CD8-positive, alpha-beta memory T cell (primary cell): Measurements from ENCODE around the gene CCL22. TPM values are rescaled to one million over a fixed set of nuclear protein-coding genes. Genes with fewer than 3 reads are reported as not detected.

Experiments
- CTCF ChIA-PET: fragments of 350-600 bp; sonication (Branson Sonifier 250); formaldehyde crosslinking; loops from one replicate; lab custom pipeline; 2021; ENCODE audit warnings: antibody characterized with exemption; lab: Charles Lee
- POLR2A ChIA-PET: fragments of 350-600 bp; sonication (Branson Sonifier 250); formaldehyde crosslinking; loops from one replicate; lab custom pipeline; 2021; ENCODE audit warnings: antibody characterized with exemption; lab: Charles Lee
- DNase-seq, 5 donors: peaks; one replicate each; pipeline versions ENCODE4 v3.0.0 to v3.0.0-alpha.2; 2020 to 2022; ENCODE audit warnings: mixed read lengths in 1 of 5
- H3K27ac ChIP-seq: one replicate; pipeline ENCODE4 v1.7.0; 2013; ENCODE audit warnings: low read depth, mild to moderate bottlenecking, low read length, moderate library complexity
- H3K27me3 ChIP-seq: 2 replicates; pipeline ENCODE4 v1.7.0; 2013; ENCODE audit warnings: low read length, mild to moderate bottlenecking; ENCODE audit not compliant: insufficient read depth, poor library complexity, severe bottlenecking
- H3K36me3 ChIP-seq: 2 replicates; pipeline ENCODE4 v1.7.0; 2013; ENCODE audit warnings: mild to moderate bottlenecking, low read length, moderate library complexity; ENCODE audit not compliant: insufficient read depth
- H3K4me1 ChIP-seq: 2 replicates; pipeline ENCODE4 v1.7.0; 2013; ENCODE audit warnings: mild to moderate bottlenecking, low read length, moderate library complexity; ENCODE audit not compliant: insufficient read depth
- H3K4me3 ChIP-seq: 2 replicates; pipeline ENCODE4 v1.7.0; 2013; ENCODE audit warnings: mild to moderate bottlenecking, low read length
- H3K9me3 ChIP-seq: 2 replicates; pipeline ENCODE4 v1.7.0; 2013; ENCODE audit warnings: mild to moderate bottlenecking, low read length
- H3K27ac Mint-ChIP-seq, 8 donors: one replicate each; pipeline ENCODE4 v1.8.0; 2020 to 2021; ENCODE audit warnings: mixed read lengths in 8 of 8, mild to moderate bottlenecking in 6 of 8, inconsistent platforms in 3 of 8, moderate library complexity in 3 of 8
- H3K27me3 Mint-ChIP-seq, 2 donors: one replicate each; pipeline ENCODE4 v1.8.0; 2020 to 2021; ENCODE audit warnings: mixed read lengths in 2 of 2, mild to moderate bottlenecking in 1 of 2, moderate library complexity in 1 of 2
- H3K36me3 Mint-ChIP-seq, 3 donors: one replicate each; pipeline ENCODE4 v1.8.0; 2020 to 2021; ENCODE audit warnings: mixed read lengths in 3 of 3, inconsistent platforms in 1 of 3, mild to moderate bottlenecking in 1 of 3
- H3K4me1 Mint-ChIP-seq, 3 donors: one replicate each; pipeline ENCODE4 v1.8.0; 2020 to 2021; ENCODE audit warnings: mixed read lengths in 3 of 3, inconsistent platforms in 1 of 3, mild to moderate bottlenecking in 1 of 3
- H3K4me3 Mint-ChIP-seq, 7 donors: one replicate each; pipeline ENCODE4 v1.8.0; 2020 to 2021; ENCODE audit warnings: mixed read lengths in 7 of 7, mild to moderate bottlenecking in 6 of 7, moderate library complexity in 4 of 7, inconsistent platforms in 2 of 7
- H3K9me3 Mint-ChIP-seq, 5 donors: one replicate each; pipeline ENCODE4 v1.8.0; 2020 to 2022; ENCODE audit warnings: mixed read lengths in 5 of 5, mild to moderate bottlenecking in 3 of 5, moderate library complexity in 2 of 5, inconsistent platforms in 1 of 5
- polyA plus RNA-seq: library from polyadenylated mRNA; unstranded; fragments of 300-500 nt; fragmentation: Illumina TruSeq; gene quantifications from one replicate; pipeline ENCODE4 v1.2.3, GENCODE V29; 2021
- total RNA-seq, 2 experiments: library from RNA; stranded (reverse); gene quantifications; one replicate each; pipeline ENCODE4 v1.2.3, GENCODE V29; 2021

CCL22 gene
- total and polyA plus RNA-seq, 3 experiments from 2014 or later, result 49.5 to 52.6 TPM; not detected in 1

GRCh38 chr16:57349212-57350031 is 9.2 kb upstream of the CCL22 start:
- peak overlapping the region in 1 of 7 donors; percentile 44 for H3K4me3 Mint-ChIP-seq

GRCh38 chr16:57352636-57353047 is 5.9 kb upstream of the CCL22 start:
- H3K27ac Mint-ChIP-seq, result no peak overlapping the region
- Histone ChIP-seq H3K4me3 (no peak overlapping the region), H3K27me3 (peaks cover 8% of the 10 kb centered on the region), H3K36me3 (no peaks in the 10 kb centered on the region), H3K27ac (no peak overlapping the region), H3K9me3 (no peaks in the 10 kb centered on the region), H3K4me1 (peaks cover 7% of the 10 kb centered on the region)
- peaks cover 24 to 36% of the 10 kb centered on the region in 2 donors for H3K27me3 Mint-ChIP-seq
- POLR2A ChIA-PET, result no interaction called here
- DNase-seq, result no peak
- CTCF ChIA-PET, result no interaction called here
- H3K36me3 Mint-ChIP-seq, result no peaks in the 10 kb centered on the region
- H3K4me1 Mint-ChIP-seq, result peaks cover 5 to 15% (median 10%) of the 10 kb centered on the region in 3 donors
- H3K9me3 Mint-ChIP-seq, result peaks cover 0 to 4% (median 0%) of the 10 kb centered on the region in 5 donors
- no peak overlapping the region for H3K4me3 Mint-ChIP-seq

More at GRCh38 chr16:57349212-57350031, 9.2 kb upstream of the CCL22 start:
- Mint-ChIP-seq H3K9me3 (peaks cover 0 to 8% (median 0%) of the 10 kb centered on the region in 5 donors), H3K36me3 (peaks cover 0 to 2% (median 0%) of the 10 kb centered on the region in 3 donors), H3K27ac (peak overlapping the region in 1 of 8 donors; percentile 28), H3K4me1 (peaks cover 8 to 19% (median 10%) of the 10 kb centered on the region in 3 donors), H3K27me3 (peaks cover 31 to 56% of the 10 kb centered on the region in 2 donors)
- peaks cover 13% of the 10 kb centered on the region for H3K27me3 ChIP-seq
- ChIA-PET POLR2A (no interaction called here), CTCF (no interaction called here)
- H3K27ac ChIP-seq, result no peak overlapping the region
- peaks cover 11% of the 10 kb centered on the region for H3K4me1 ChIP-seq
- no peak overlapping the region for H3K4me3 ChIP-seq
- no peaks in the 10 kb centered on the region for H3K36me3 ChIP-seq
- DNase-seq, result peak in 1 of 5 donors; percentile 24
- no peaks in the 10 kb centered on the region for H3K9me3 ChIP-seq

- peaks cover 8% of the 10 kb centered on the region for H3K27me3 ChIP-seq
- CTCF ChIA-PET, result no interaction called here
- DNase-seq, result no peak
- Mint-ChIP-seq H3K4me1 (peaks cover 0 to 8% (median 1%) of the 10 kb centered on the region in 3 donors), H3K27me3 (peaks cover 14 to 22% of the 10 kb centered on the region in 2 donors), H3K9me3 (peaks cover 0 to 4% (median 0%) of the 10 kb centered on the region in 5 donors), H3K27ac (peak overlapping the region in 1 of 8 donors; percentile 64), H3K4me3 (no peak overlapping the region), H3K36me3 (no peaks in the 10 kb centered on the region)
- no peak overlapping the region for H3K27ac ChIP-seq
- H3K4me1 ChIP-seq, result no peaks in the 10 kb centered on the region
- no peak overlapping the region for H3K4me3 ChIP-seq
- no peaks in the 10 kb centered on the region for H3K9me3 ChIP-seq
- POLR2A ChIA-PET, result no interaction called here
- no peaks in the 10 kb centered on the region for H3K36me3 ChIP-seq
These were observed 4.3 kb upstream of the CCL22 start for GRCh38 chr16:57354311-57354710.

- Mint-ChIP-seq H3K4me1 (no peaks in the 10 kb centered on the region), H3K27ac (no peak overlapping the region), H3K4me3 (no peak overlapping the region), H3K27me3 (peaks cover 5 to 16% of the 10 kb centered on the region in 2 donors), H3K9me3 (peaks cover 0 to 4% (median 0%) of the 10 kb centered on the region in 5 donors), H3K36me3 (no peaks in the 10 kb centered on the region)
- no peak overlapping the region for H3K27ac ChIP-seq
- ChIA-PET CTCF (no interaction called here), POLR2A (no interaction called here)
- H3K4me3 ChIP-seq, result no peak overlapping the region
- no peak for DNase-seq
- no peaks in the 10 kb centered on the region for H3K9me3 ChIP-seq
- H3K36me3 ChIP-seq, result no peaks in the 10 kb centered on the region
- H3K4me1 ChIP-seq, result no peaks in the 10 kb centered on the region
- H3K27me3 ChIP-seq, result peaks cover 4% of the 10 kb centered on the region
These were observed 2.6 kb upstream of the CCL22 start for GRCh38 chr16:57355898-57356414.

- Histone ChIP-seq H3K4me1 (no peaks in the 10 kb centered on the region), H3K9me3 (no peaks in the 10 kb centered on the region), H3K4me3 (no peak overlapping the region), H3K27ac (no peak overlapping the region), H3K27me3 (peaks cover 4% of the 10 kb centered on the region), H3K36me3 (no peaks in the 10 kb centered on the region)
- Mint-ChIP-seq H3K4me1 (no peaks in the 10 kb centered on the region), H3K36me3 (no peaks in the 10 kb centered on the region), H3K27me3 (peaks cover 5 to 16% of the 10 kb centered on the region in 2 donors), H3K4me3 (no peak overlapping the region), H3K9me3 (peaks cover 0 to 4% (median 0%) of the 10 kb centered on the region in 5 donors), H3K27ac (no peak overlapping the region)
- CTCF ChIA-PET, result no interaction called here
- POLR2A ChIA-PET, result no interaction called here
- no peak for DNase-seq
These were observed 2.0 kb upstream of the CCL22 start for GRCh38 chr16:57356547-57356946.

GRCh38 chr16:57357330-57358085 is 1.1 kb upstream of the CCL22 start:
- H3K4me3 ChIP-seq, result no peak overlapping the region
- DNase-seq, result no peak
- ChIA-PET CTCF (no interaction called here), POLR2A (no interaction called here)
- H3K27ac Mint-ChIP-seq, result peak overlapping the region in 2 of 8 donors; percentile 39 to 51
- no peaks in the 10 kb centered on the region for H3K9me3 ChIP-seq
- H3K4me3 Mint-ChIP-seq, result no peak overlapping the region
- H3K4me1 Mint-ChIP-seq, result no peaks in the 10 kb centered on the region
- no peaks in the 10 kb centered on the region for H3K4me1 ChIP-seq
- peaks cover 0 to 6% of the 10 kb centered on the region in 2 donors for H3K27me3 Mint-ChIP-seq
- no peaks in the 10 kb centered on the region for H3K27me3 ChIP-seq
- H3K36me3 Mint-ChIP-seq, result no peaks in the 10 kb centered on the region
- H3K27ac ChIP-seq, result no peak overlapping the region
- no peaks in the 10 kb centered on the region for H3K36me3 ChIP-seq
- H3K9me3 Mint-ChIP-seq, result no peaks in the 10 kb centered on the region

- Histone ChIP-seq H3K4me1 (no peaks in the 10 kb centered on the region), H3K27me3 (no peaks in the 10 kb centered on the region), H3K27ac (no peak overlapping the region), H3K9me3 (no peaks in the 10 kb centered on the region), H3K4me3 (no peak overlapping the region), H3K36me3 (no peaks in the 10 kb centered on the region)
- peak overlapping the region in 3 of 8 donors; percentile 35 to 51 (median 43) for H3K27ac Mint-ChIP-seq
- H3K9me3 Mint-ChIP-seq, result no peaks in the 10 kb centered on the region
- ChIA-PET POLR2A (no interaction called here), CTCF (no interaction called here)
- DNase-seq, result no peak
- H3K4me1 Mint-ChIP-seq, result no peaks in the 10 kb centered on the region
- no peaks in the 10 kb centered on the region for H3K36me3 Mint-ChIP-seq
- no peak overlapping the region for H3K4me3 Mint-ChIP-seq
- peaks cover 0 to 6% of the 10 kb centered on the region in 2 donors for H3K27me3 Mint-ChIP-seq
These were observed 530 bp upstream of the CCL22 start for GRCh38 chr16:57358086-57358420.
